HepG2 (cell line): Measurements from ENCODE around the gene UCKL1. TPM values are rescaled to one million over a fixed set of nuclear protein-coding genes. Genes with fewer than 3 reads are reported as not detected.
A peak's percentile ranks its signal among the peaks of the same experiment; 100 is the strongest.

Experiments used
- AHR ChIP-seq: IDR thresholded peaks from 2 replicates; pipeline ENCODE4 v1.6.1; 2018; ENCODE audit warnings: missing genetic modification reagents, missing compliant biosample characterization
- ARNT2 ChIP-seq: sonication (generic); formaldehyde crosslinking; IDR thresholded peaks from 2 replicates; pipeline ENCODE4 v1.8.0; 2022; ENCODE audit warnings: mild to moderate bottlenecking, low read depth, missing genetic modification reagents, moderate library complexity
- ATAD3A ChIP-seq: sonication (generic); formaldehyde crosslinking; IDR thresholded peaks from 2 replicates; pipeline ENCODE4 v1.4.0; 2020; ENCODE audit warnings: missing genetic modification reagents
- ATF6 ChIP-seq: sonication (generic); formaldehyde crosslinking; conservative IDR thresholded peaks from 2 replicates; pipeline ENCODE4 v1.4.0; 2020; ENCODE audit warnings: missing genetic modification reagents
- ATF7 ChIP-seq, 2 experiments: fragments of 450-650 bp in 1 of 2; sonication (generic) in 1 of 2; formaldehyde crosslinking in 1 of 2; IDR thresholded peaks; 2 replicates each; pipeline versions ENCODE4 v1.4.0 to v1.6.1; 2016 to 2020; ENCODE audit warnings: antibody characterized with exemption in 1 of 2, mild to moderate bottlenecking in 1 of 2, missing genetic modification reagents in 1 of 2
- BCL6 ChIP-seq: IDR thresholded peaks from 2 replicates; pipeline ENCODE4 v1.6.1; 2016; ENCODE audit warnings: missing genetic modification reagents, missing compliant biosample characterization
- CBX5 ChIP-seq: sonication (generic); formaldehyde crosslinking; IDR thresholded peaks from 2 replicates; pipeline ENCODE4 v1.4.0; 2020; ENCODE audit warnings: missing genetic modification reagents, borderline replicate concordance
- CEBPB ChIP-seq: IDR thresholded peaks from 2 replicates; pipeline ENCODE4 v1.6.1; 2011; ENCODE audit warnings: low read depth, low read length, improper control_type of control experiment, borderline replicate concordance
- DNMT3B ChIP-seq: conservative IDR thresholded peaks from 2 replicates; pipeline ENCODE4 v1.6.1; 2016; ENCODE audit warnings: missing biosample characterization, control low read depth
- EP300 ChIP-seq, 3 experiments: sonication (generic) in 1 of 3; formaldehyde crosslinking in 1 of 3; IDR thresholded peaks; 2 replicates each; pipeline versions ENCODE4 v1.5.1 to v1.6.1; 2011 to 2020; ENCODE audit warnings: low read depth in 2 of 3, low read length in 2 of 3, borderline replicate concordance in 1 of 3, improper control_type of control experiment in 1 of 3, mild to moderate bottlenecking in 1 of 3, missing genetic modification reagents in 1 of 3, moderate library complexity in 1 of 3
- KAT8 ChIP-seq: IDR thresholded peaks from 2 replicates; pipeline ENCODE4 v1.6.1; 2016; ENCODE audit warnings: missing genetic modification reagents, missing compliant biosample characterization
- KLF12 ChIP-seq: sonication (generic); formaldehyde crosslinking; IDR thresholded peaks from 2 replicates; pipeline ENCODE4 v1.4.0; 2020; ENCODE audit warnings: missing genetic modification reagents, borderline replicate concordance
- MEIS2 ChIP-seq: sonication (generic); formaldehyde crosslinking; IDR thresholded peaks from 2 replicates; pipeline ENCODE4 v1.9.0; 2021; ENCODE audit warnings: mild to moderate bottlenecking, missing genetic modification reagents
- NFRKB ChIP-seq: fragments of 450-650 bp; IDR thresholded peaks from 2 replicates; pipeline ENCODE4 v1.6.1; 2017
- PAX8 ChIP-seq: sonication (generic); formaldehyde crosslinking; IDR thresholded peaks from 2 replicates; pipeline ENCODE4 v1.8.0; 2022; ENCODE audit warnings: mild to moderate bottlenecking, missing genetic modification reagents, borderline replicate concordance
- PREB ChIP-seq: sonication (generic); formaldehyde crosslinking; IDR thresholded peaks from 2 replicates; pipeline ENCODE4 v1.4.0; 2020; ENCODE audit warnings: missing genetic modification reagents
- ZBTB25 ChIP-seq: IDR thresholded peaks from 2 replicates; pipeline ENCODE4 v1.6.1; 2018; ENCODE audit warnings: missing genetic modification reagents
- ZNF205 ChIP-seq: IDR thresholded peaks from 2 replicates; pipeline ENCODE4 v1.6.1; 2018; ENCODE audit warnings: missing biosample characterization, missing genetic modification reagents
- ZNF703 ChIP-seq: sonication (generic); formaldehyde crosslinking; IDR thresholded peaks from 2 replicates; pipeline ENCODE4 v1.5.1; 2020; ENCODE audit warnings: missing genetic modification reagents, mild to moderate bottlenecking, moderate library complexity, borderline replicate concordance
- ZNF75D ChIP-seq: sonication (generic); formaldehyde crosslinking; IDR thresholded peaks from 2 replicates; pipeline ENCODE4 v1.8.1; 2023; ENCODE audit warnings: missing genetic modification reagents, mild to moderate bottlenecking, borderline replicate concordance
- ZNF879 ChIP-seq: sonication (generic); formaldehyde crosslinking; IDR thresholded peaks from 2 replicates; pipeline ENCODE4 v1.8.1; 2023; ENCODE audit warnings: missing genetic modification reagents
- ZSCAN31 ChIP-seq: sonication (generic); formaldehyde crosslinking; IDR thresholded peaks from 2 replicates; pipeline ENCODE4 v1.5.0; 2020; ENCODE audit warnings: low read depth, mild to moderate bottlenecking, missing genetic modification reagents
- polyA plus RNA-seq, 8 experiments: library from polyadenylated mRNA; depleted of rRNA in 3 of 8; stranded (reverse) in 7 of 8; unstranded in 1 of 8; fragments of >200 nt; fragmentation: Illumina TruSeq in 4 of 8; extraction: Trizol in 4 of 8; gene quantifications; 2 replicates each; pipeline versions ENCODE4 v1.2.1 to v1.2.3, GENCODE V29; 2011 to 2016; ENCODE audit warnings: low read depth in 4 of 8, missing spikeins in 1 of 8, mixed read lengths in 1 of 8; ENCODE audit not compliant: insufficient read depth in 1 of 8
- total RNA-seq, 5 experiments: library from RNA; depleted of rRNA; stranded (reverse); fragments of >200 nt; fragmentation: Illumina TruSeq; extraction: Trizol; gene quantifications; 2 replicates each; pipeline ENCODE4 v1.2.3, GENCODE V29; 2016; ENCODE audit warnings: low read depth in 1 of 5
- TF ChIP-seq, protein P1 (sequence below): sonication (generic); formaldehyde crosslinking; IDR thresholded peaks from 2 replicates; pipeline ENCODE4 v1.4.0; 2020; ENCODE audit warnings: mild to moderate bottlenecking, missing genetic modification reagents

Gene UCKL1
- total and polyA plus RNA-seq, 2 of the 13 experiments (the other 11 are each of a cell fraction or from before 2014, with no cell fraction given): 50.2 to 126 TPM

DNA sequence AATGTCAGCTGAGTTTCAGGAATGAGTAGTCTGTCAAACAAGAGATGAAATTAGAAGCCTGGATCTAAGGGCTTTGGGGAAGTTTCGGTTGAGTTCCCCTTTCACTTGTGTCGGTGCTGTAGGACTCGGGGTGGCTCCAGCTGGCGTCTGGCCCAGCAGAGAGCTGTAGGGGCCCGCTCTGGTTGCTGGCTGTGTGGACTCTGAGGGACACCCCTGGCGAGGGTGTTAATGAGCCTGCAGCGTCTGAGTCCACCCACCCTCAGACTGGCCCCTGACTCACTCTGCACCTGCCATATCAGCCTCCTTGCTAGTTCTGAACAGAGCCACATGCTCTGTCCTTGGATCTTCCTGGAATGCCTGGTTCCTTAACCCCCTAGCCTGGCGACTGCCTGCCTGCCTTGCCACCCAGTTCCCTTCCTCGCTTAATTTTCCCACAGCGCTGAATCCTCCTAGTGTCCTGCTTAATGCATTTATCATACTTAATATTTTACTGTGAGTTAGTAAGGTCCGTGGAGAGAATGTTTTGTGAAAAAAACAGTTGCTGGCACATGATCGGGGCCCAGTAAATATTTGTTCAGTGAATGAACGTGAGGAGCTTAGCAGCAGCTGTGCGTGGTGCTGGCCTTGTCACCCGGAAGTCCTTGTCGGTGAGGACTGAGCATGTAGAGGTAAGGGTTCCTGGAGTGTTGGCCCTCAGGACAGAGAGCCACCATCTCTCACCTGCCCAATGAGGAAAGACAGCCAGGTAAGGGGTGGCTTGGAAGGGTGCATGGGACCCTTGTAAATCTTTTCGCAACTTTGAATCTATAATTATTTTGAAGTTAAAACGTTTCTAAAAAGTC lies 59.7 kb downstream of the UCKL1 start (continued):
- TF ChIP-seq ATF6 (CRISPR knock-in tag): no peak
- TF ChIP-seq NFRKB: no peak
- peak; percentile 50 for TF ChIP-seq ARNT2 (CRISPR knock-in tag)
- TF ChIP-seq ZNF205 (CRISPR knock-in tag): 0 out of 2 replicates have a peak, but pooled peaks have one; percentile 52
- TF ChIP-seq ATAD3A (CRISPR knock-in tag): 0 out of 2 replicates have a peak, but pooled peaks have one; percentile 73
- no peak for TF ChIP-seq ZNF703
- TF ChIP-seq BCL6 (CRISPR knock-in tag): peak; percentile 76
- peak; percentile 79; the same call in 1 of the 2 replicates for TF ChIP-seq KLF12 (CRISPR knock-in tag)
- peak; percentile 49; the same call in 1 of the 2 replicates for TF ChIP-seq DNMT3B (CRISPR knock-in tag)
- TF ChIP-seq PAX8 (CRISPR knock-in tag): no peak; the same call in 1 of the 2 replicates
- TF ChIP-seq, protein P1, sequence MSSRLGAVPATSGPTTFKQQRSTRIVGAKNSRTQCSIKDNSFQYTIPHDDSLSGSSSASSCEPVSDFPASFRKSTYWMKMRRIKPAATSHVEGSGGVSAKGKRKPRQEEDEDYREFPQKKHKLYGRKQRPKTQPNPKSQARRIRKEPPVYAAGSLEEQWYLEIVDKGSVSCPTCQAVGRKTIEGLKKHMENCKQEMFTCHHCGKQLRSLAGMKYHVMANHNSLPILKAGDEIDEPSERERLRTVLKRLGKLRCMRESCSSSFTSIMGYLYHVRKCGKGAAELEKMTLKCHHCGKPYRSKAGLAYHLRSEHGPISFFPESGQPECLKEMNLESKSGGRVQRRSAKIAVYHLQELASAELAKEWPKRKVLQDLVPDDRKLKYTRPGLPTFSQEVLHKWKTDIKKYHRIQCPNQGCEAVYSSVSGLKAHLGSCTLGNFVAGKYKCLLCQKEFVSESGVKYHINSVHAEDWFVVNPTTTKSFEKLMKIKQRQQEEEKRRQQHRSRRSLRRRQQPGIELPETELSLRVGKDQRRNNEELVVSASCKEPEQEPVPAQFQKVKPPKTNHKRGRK: no peak
- TF ChIP-seq CEBPB: no peak
- no peak for TF ChIP-seq ZNF879 (CRISPR knock-in tag)
- no peak; the same call in 1 of the 2 replicates for TF ChIP-seq ZSCAN31 (CRISPR knock-in tag)
- peak; percentile 19; the same call in 1 of the 2 replicates for TF ChIP-seq CBX5 (CRISPR knock-in tag)
- peak; percentile 82 for TF ChIP-seq ZBTB25 (CRISPR knock-in tag)
- TF ChIP-seq EP300 (IDR thresholded peaks at IDR 0.05; ENCODE audit: low read depth in 2 of 2, low read length in 2 of 2): peak in 1 of 2 experiments; percentile 16; a peak in 1 of 4 replicates
- TF ChIP-seq EP300 (CRISPR knock-in tag; IDR thresholded peaks at IDR 0.05; ENCODE audit: borderline replicate concordance): no peak
- no peak for TF ChIP-seq ZNF75D (CRISPR knock-in tag)
- peak; percentile 77; the same call in 1 of the 2 replicates for TF ChIP-seq AHR (CRISPR knock-in tag)
- no peak for TF ChIP-seq ATF7 (IDR thresholded peaks at IDR 0.05)
- TF ChIP-seq ATF7 (CRISPR knock-in tag; IDR thresholded peaks at IDR 0.05): no peak
- 0 out of 2 replicates have a peak, but pooled peaks have one; percentile 62 for TF ChIP-seq PREB
- TF ChIP-seq MEIS2: no peak
- peak; percentile 86 for TF ChIP-seq KAT8 (CRISPR knock-in tag)
